ENCODE measurements around the gene LRRC23. TPM values are rescaled to one million over a fixed set of nuclear protein-coding genes. Genes with fewer than 3 reads are reported as not detected.
"Not testable (repeated sequence)": the region's sequence is repeated elsewhere in the genome, so short reads cannot be mapped to it uniquely, and the experiment has no call there.

LRRC23 gene
- total RNA-seq, 4 donors from 2014 or later: 8.3 to 12.9 (median 11.0) TPM

DNA sequence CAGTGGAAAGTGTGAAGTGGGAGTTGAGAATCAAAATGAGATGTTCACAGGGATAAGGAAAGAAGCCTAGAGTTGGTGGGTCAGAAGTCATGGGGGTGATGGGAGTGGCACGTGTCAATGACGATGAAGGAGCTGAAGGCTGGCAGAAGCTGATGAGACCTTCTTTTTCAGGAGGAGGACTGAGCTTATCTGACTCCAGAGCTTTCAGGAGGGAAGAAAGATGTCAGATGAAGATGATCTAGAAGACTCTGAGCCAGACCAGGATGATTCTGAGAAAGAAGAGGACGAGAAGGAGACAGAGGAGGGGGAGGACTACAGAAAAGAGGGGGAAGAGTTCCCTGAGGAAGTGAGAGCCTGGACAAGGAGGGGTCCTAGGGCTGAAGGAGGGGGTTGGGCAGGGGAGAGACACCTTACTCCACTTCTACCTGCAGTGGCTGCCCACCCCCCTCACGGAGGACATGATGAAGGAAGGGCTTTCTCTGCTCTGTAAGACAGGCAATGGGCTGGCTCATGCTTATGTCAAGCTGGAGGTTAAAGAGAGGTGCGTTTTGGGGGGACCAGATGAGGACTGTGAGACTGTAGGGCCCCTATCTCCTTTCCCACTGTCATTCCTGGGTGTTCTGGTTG, 905 bp downstream of the LRRC23 start:
- intact Hi-C loops (cut with DNase I): loop anchor here (5.0 kb wide), 1 partner anchor 43 kb away; no protein-coding TSS in a partner anchor
- no peaks in the 10 kb centered on the region for H3K9me3 ChIP-seq
- peak overlapping the region; percentile 75 to 88 (median 82) for H3K27ac ChIP-seq (replicated peaks in 1 of 4)
- peaks cover 0 to 17% (median 9%) of the 10 kb centered on the region in 4 donors for H3K36me3 ChIP-seq
- 69% methylated on average over 5 of the region's 5 CpGs for WGBS
- H3K27me3 ChIP-seq: no peaks in the 10 kb centered on the region
- TF ChIP-seq, protein P1, sequence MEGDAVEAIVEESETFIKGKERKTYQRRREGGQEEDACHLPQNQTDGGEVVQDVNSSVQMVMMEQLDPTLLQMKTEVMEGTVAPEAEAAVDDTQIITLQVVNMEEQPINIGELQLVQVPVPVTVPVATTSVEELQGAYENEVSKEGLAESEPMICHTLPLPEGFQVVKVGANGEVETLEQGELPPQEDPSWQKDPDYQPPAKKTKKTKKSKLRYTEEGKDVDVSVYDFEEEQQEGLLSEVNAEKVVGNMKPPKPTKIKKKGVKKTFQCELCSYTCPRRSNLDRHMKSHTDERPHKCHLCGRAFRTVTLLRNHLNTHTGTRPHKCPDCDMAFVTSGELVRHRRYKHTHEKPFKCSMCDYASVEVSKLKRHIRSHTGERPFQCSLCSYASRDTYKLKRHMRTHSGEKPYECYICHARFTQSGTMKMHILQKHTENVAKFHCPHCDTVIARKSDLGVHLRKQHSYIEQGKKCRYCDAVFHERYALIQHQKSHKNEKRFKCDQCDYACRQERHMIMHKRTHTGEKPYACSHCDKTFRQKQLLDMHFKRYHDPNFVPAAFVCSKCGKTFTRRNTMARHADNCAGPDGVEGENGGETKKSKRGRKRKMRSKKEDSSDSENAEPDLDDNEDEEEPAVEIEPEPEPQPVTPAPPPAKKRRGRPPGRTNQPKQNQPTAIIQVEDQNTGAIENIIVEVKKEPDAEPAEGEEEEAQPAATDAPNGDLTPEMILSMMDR (IDR thresholded peaks at IDR 0.05): no peak
- no peak for DNase-seq (ENCODE audit: extremely low spot score)
- peak overlapping the region; percentile 58 to 78 (median 66) for H3K4me3 ChIP-seq
- H3K4me1 ChIP-seq: peaks cover 5 to 18% (median 16%) of the 10 kb centered on the region in 4 donors

DNA sequence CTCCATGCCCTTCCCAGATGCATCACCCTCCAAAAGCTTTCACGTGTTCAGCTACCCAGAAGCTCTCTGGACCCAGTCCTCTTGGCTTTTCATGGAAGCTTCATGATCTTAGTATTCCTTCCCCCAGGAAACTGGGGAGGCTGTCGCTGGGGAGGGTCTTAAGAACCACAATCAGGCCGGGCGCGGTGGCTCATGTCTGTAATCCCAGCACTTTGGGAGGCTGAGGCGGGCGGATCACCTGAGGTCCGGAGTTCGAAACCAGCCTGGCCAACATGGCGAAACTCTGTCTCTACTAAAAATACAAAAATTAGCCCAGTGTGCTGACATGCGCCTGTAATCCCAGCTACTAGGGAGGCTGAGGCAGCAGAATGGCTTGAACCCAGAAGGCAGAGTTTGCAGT, 3.5 kb downstream of the LRRC23 start:
- not testable (repeated sequence) for H3K27me3 ChIP-seq; H3K4me3 ChIP-seq; H3K9me3 ChIP-seq; H3K27ac ChIP-seq (replicated peaks in 1 of 4); DNase-seq (ENCODE audit: extremely low spot score)
- WGBS: 97% methylated on average over 11 of the region's 11 CpGs
- Histone ChIP-seq H3K36me3 (peaks cover 0 to 17% (median 9%) of the 10 kb centered on the region in 4 donors), H3K4me1 (peaks cover 5 to 18% (median 16%) of the 10 kb centered on the region in 4 donors)
- intact Hi-C loops (cut with DNase I): loop anchor here (5.0 kb wide), 1 partner anchor 46 kb away; no protein-coding TSS in a partner anchor

DNA sequence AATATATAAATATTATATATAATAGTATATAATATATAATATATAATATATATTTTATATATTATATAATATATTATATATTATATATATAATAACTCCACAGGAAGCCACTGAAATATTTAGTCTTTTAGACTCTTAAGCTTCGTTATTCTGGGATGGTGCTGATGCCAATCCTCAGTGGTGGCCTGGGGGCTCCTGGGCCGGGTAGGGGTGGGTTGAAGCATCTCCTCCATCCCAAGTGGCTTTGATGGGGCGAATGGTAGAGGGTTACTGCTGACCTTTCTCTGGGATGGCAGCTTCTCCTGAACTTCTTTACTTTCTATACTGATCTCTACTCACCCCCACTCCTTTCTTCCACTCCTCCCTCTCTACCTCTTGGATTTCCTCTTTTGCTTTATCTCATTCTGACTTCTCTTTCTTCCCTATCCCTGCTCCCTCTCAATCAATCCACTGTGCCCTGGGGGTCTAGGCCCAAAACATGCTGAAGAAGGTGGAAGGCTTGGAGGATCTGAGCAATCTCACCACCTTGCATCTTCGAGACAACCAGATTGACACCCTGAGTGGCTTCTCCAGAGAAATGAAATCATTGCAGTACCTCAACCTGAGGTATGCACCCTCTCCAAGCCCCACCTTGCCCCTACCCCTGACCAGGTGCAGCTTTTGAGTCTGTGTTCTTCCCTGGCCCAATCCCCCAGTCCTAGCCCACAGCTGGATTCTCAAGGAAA, 5.0 kb downstream of the LRRC23 start:
- no peaks in the 10 kb centered on the region for H3K9me3 ChIP-seq
- intact Hi-C loops (cut with DNase I): loop anchor here (5.0 kb wide), 1 partner anchor 47 kb away; no protein-coding TSS in a partner anchor
- no peak overlapping the region for H3K4me3 ChIP-seq
- WGBS: 93% methylated on average over 4 of the region's 4 CpGs
- H3K36me3 ChIP-seq: peaks cover 0 to 17% (median 9%) of the 10 kb centered on the region in 4 donors
- DNase-seq (ENCODE audit: extremely low spot score): no peak
- TF ChIP-seq, protein P1 (IDR thresholded peaks at IDR 0.05): no peak
- TF ChIP-seq POLR2A (IDR thresholded peaks at IDR 0.05; ENCODE audit: low read depth) (no peak), EP300 (IDR thresholded peaks at IDR 0.05) (no peak), POLR2AphosphoS5 (IDR thresholded peaks at IDR 0.05) (no peak)
- peaks cover 9 to 23% (median 16%) of the 10 kb centered on the region in 4 donors for H3K4me1 ChIP-seq
- H3K27me3 ChIP-seq: no peaks in the 10 kb centered on the region
- no peak overlapping the region for H3K27ac ChIP-seq (replicated peaks in 1 of 4)

DNA sequence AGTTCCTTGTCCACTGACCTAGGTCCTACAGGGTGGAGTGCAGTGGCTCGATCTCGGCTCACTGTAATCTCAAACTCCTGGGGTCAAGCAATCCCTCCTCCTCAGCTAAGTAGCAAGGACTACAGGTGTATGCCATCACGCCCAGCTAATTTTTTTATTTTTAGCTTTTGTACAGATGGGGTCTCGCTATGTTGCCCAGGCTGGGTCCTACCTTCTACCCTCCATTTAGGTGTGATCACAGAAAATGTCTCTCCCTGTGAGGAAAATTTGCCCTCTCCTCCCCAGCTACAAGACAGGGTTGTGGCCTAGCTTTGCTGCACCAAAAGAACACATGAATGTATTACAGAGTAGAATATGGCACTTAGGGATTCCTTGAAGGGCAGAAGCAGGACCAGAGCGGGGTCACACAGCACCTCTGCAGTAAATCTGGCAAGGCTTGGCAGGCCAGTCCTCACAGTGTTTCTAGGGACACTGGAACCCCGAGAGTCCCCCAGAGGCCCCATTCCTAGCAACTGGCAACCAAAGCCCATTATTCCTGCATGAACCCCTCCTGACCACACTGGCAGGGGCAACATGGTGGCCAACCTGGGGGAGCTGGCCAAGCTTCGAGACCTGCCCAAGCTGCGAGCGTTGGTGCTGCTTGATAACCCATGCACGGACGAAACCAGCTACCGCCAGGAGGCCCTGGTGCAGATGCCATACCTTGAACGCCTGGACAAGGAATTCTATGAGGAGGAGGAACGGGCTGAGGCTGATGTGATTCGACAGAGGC, 7.7 kb downstream of the LRRC23 start:
- DNase-seq (ENCODE audit: extremely low spot score): no peak
- no peaks in the 10 kb centered on the region for H3K27me3 ChIP-seq
- H3K9me3 ChIP-seq: no peaks in the 10 kb centered on the region
- no peak overlapping the region for H3K4me3 ChIP-seq
- peaks cover 0 to 19% (median 10%) of the 10 kb centered on the region in 4 donors for H3K36me3 ChIP-seq
- intact Hi-C loops (cut with DNase I): no loop called here
- peaks cover 9 to 29% (median 24%) of the 10 kb centered on the region in 4 donors for H3K4me1 ChIP-seq
- TF ChIP-seq POLR2AphosphoS5 (IDR thresholded peaks at IDR 0.05): no peak
- TF ChIP-seq, protein P1 (IDR thresholded peaks at IDR 0.05): no peak
- TF ChIP-seq EP300 (IDR thresholded peaks at IDR 0.05): no peak
- no peak for TF ChIP-seq POLR2A (IDR thresholded peaks at IDR 0.05; ENCODE audit: low read depth)
- H3K27ac ChIP-seq (replicated peaks in 1 of 4): no peak overlapping the region
- WGBS: 92% methylated on average over 15 of the region's 15 CpGs
